ENCODE measurements around the gene PRSS27. TPM values are rescaled to one million over a fixed set of nuclear protein-coding genes. Genes with fewer than 3 reads are reported as not detected.
"Not testable (repeated sequence)": the region's sequence is repeated elsewhere in the genome, so short reads cannot be mapped to it uniquely, and the experiment has no call there.

PRSS27 gene
- total RNA-seq, 2 experiments from 2014 or later = 1.5 to 1.7 TPM

GRCh38 chr16:2734844-2735515, 15.0 kb upstream of the PRSS27 start:
- Mint-ChIP-seq H3K9me3 (no peaks in the 10 kb centered on the region), H3K27me3 (peaks cover 3% of the 10 kb centered on the region), H3K4me1 (no peaks in the 10 kb centered on the region), H3K27ac (no peak overlapping the region), H3K4me3 (no peak overlapping the region), H3K36me3 (ENCODE audit: low read depth) (no peaks in the 10 kb centered on the region)
- CTCF ChIA-PET = no interaction called here
- POLR2A ChIA-PET = no interaction called here
- no peak for DNase-seq

DNA sequence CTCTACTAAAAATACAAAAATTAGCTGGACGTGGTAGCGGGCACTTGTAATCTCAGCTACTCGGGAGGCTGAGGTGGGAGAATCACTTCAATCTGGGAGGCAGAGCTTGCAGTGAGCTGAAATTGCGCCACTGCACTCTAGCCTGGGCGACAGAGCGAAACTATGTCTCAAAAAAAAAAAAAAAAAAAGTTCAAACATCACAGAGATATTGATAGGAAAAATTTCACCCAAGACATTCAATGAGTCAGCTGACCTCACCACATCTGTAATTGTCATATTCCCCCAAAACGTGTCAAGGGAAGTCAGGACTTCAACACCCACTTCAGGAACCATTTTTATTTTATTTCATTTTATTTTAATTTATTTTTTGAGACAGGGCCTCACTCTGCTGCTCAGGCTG, 8.0 kb upstream of the PRSS27 start:
- CTCF ChIA-PET = interaction anchor here (0.7 kb wide), 1 partner anchor 148 kb away, joined by 4 read pairs; no protein-coding TSS in a partner anchor
- POLR2A ChIA-PET = interaction anchor here (1.2 kb wide), 1 partner anchor 14 kb away, joined by 3 read pairs; no protein-coding TSS in a partner anchor
- H3K27ac Mint-ChIP-seq = no peak overlapping the region

DNA sequence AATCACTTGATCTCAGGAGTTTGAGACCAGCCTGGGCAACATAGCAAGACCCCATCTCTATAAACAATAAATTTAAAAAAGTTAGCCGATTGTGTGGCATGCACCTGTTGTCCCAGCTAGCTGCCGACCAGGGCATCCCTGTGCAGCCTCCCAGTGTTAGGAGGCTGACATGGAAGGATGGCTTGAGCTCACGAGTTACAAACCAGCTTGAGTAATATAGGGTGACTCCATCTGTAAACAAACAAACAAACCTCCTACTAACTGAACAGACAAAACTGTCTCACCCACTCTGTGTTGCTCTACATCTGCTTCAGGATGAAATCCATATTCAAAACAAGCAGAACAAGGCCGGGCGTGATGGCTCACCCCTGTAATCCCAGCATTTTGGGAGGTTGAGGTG, 6.9 kb upstream of the PRSS27 start:
- H3K4me3 Mint-ChIP-seq = no peak overlapping the region
- H3K27me3 Mint-ChIP-seq = peaks cover 5% of the 10 kb centered on the region
- no peak overlapping the region for H3K27ac Mint-ChIP-seq
- peaks cover 2% of the 10 kb centered on the region for H3K4me1 Mint-ChIP-seq
- ChIA-PET POLR2A (no interaction called here), CTCF (no interaction called here)
- H3K36me3 Mint-ChIP-seq (ENCODE audit: low read depth) = no peaks in the 10 kb centered on the region
- no peak for DNase-seq
- no peaks in the 10 kb centered on the region for H3K9me3 Mint-ChIP-seq

More for the DNA sequence above, 8.0 kb upstream of the PRSS27 start:
- Mint-ChIP-seq H3K36me3 (ENCODE audit: low read depth) (no peaks in the 10 kb centered on the region), H3K4me1 (no peaks in the 10 kb centered on the region), H3K9me3 (no peaks in the 10 kb centered on the region), H3K27me3 (peaks cover 8% of the 10 kb centered on the region), H3K4me3 (no peak overlapping the region)
- DNase-seq = no peak

DNA sequence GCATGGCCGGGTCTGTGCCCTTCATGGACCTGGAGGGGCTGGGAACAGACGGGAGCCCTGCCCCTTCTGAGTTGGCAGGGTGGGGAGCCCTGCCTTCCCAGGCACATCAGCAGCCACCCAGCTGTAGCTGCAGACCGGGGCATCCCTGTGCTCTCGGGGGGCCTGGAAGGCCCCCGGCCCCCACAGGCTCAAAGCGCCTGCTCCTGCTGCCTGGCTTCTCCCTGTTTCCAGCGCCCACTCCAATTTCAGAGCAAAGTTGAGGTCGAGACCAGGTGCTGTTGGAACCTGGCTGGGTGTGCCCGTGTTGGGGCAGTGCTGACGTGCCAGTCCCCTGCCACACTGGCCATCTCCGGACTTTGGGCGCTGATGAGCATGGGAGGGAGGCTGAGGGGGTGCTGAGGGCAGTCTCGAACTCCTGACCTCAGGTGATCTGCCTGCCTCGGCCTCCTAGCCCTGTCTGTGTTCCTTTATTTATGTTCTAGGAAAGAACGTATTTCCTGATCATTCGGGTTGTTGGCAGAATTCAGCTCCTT, 4.9 kb upstream of the PRSS27 start:
- Mint-ChIP-seq H3K36me3 (ENCODE audit: low read depth) (no peaks in the 10 kb centered on the region), H3K4me1 (peaks cover 4% of the 10 kb centered on the region), H3K9me3 (no peaks in the 10 kb centered on the region), H3K27ac (no peak overlapping the region), H3K4me3 (no peak overlapping the region), H3K27me3 (peaks cover 5% of the 10 kb centered on the region)
- no peak for DNase-seq
- POLR2A ChIA-PET = interaction anchor here (0.6 kb wide), 1 partner anchor 1905 kb away, joined by 3 read pairs; no protein-coding TSS in a partner anchor
- CTCF ChIA-PET = no interaction called here

GRCh38 chr16:2724088-2724676, 4.2 kb upstream of the PRSS27 start:
- POLR2A ChIA-PET = no interaction called here
- Mint-ChIP-seq H3K27me3 (peaks cover 5% of the 10 kb centered on the region), H3K4me3 (no peak overlapping the region), H3K4me1 (peaks cover 4% of the 10 kb centered on the region), H3K9me3 (no peaks in the 10 kb centered on the region), H3K27ac (no peak overlapping the region), H3K36me3 (ENCODE audit: low read depth) (no peaks in the 10 kb centered on the region)
- CTCF ChIA-PET = no interaction called here
- no peak for DNase-seq

GRCh38 chr16:2721634-2722173, 1.7 kb upstream of the PRSS27 start:
- Mint-ChIP-seq H3K4me3 (peak overlapping the region; percentile 67), H3K27ac (peak overlapping the region; percentile 85)
- POLR2A ChIA-PET; DNase-seq; H3K27me3 Mint-ChIP-seq; H3K36me3 Mint-ChIP-seq (ENCODE audit: low read depth); H3K9me3 Mint-ChIP-seq; H3K4me1 Mint-ChIP-seq: not testable (repeated sequence)
- CTCF ChIA-PET = interaction anchor here (0.7 kb wide), 1 partner anchor 32 kb away, joined by 4 read pairs; no protein-coding TSS in a partner anchor

DNA sequence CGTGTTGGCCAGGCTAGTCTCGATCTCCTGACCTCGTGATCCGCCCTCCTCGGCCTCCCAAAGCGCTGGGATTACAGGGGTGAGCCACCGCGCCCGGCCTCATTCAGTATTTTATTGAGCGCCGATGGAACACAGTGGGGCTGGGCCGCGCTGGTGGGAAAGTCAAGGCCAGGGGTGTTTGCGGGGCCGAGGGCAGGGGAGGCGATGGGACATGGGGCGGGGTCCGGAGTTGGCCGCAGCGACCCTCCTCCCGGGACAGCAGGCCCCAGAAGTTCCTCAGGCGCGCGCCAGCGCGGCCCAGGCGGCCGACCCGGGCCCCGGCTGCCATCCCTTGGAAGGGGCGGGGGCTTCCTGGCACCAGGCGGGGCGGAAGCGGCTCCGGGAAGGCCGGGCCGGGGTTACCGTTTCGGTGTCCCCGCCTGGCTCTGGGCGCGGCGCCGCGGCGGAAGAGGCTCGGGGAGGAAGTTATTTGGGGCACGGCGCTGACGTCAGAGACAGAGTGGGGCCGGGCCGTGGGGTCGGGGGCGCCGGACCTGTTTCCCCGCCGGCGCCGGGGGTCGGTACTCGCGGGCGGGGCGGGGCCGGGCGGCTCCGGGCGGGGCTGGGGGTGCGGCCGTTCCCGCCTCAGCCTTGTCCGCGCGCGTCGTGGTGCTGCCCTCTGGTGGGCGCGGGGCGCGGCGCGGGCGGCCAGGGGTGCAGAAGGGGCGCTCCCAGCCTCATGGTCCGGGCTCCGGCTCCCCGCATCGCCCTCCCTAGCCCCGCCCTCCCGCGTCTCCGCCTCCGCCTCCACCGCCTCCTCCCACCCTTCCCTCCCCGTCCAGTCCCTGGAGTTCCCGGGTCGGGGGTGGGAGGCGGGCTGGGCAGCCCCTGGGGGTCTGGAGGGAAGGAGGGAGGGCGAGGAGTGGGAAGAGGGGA, 952 bp upstream of the PRSS27 start:
- CTCF ChIA-PET = interaction anchor here (0.7 to 1.1 kb wide), 3 partner anchors 22 to 32 kb away, joined by 4 read pairs; no protein-coding TSS in a partner anchor
- POLR2A ChIA-PET = no interaction called here
- H3K27me3 Mint-ChIP-seq = peaks cover 5% of the 10 kb centered on the region
- H3K27ac Mint-ChIP-seq = peak overlapping the region; percentile 88
- H3K4me3 Mint-ChIP-seq = peak overlapping the region; percentile 75
- peaks cover 6% of the 10 kb centered on the region for H3K4me1 Mint-ChIP-seq
- H3K9me3 Mint-ChIP-seq = no peaks in the 10 kb centered on the region
- DNase-seq = peak; percentile 90
- H3K36me3 Mint-ChIP-seq (ENCODE audit: low read depth) = no peaks in the 10 kb centered on the region

- Mint-ChIP-seq H3K9me3 (no peaks in the 10 kb centered on the region), H3K27ac (no peak overlapping the region), H3K4me1 (peaks cover 14% of the 10 kb centered on the region), H3K36me3 (ENCODE audit: low read depth) (no peaks in the 10 kb centered on the region), H3K4me3 (peak overlapping the region; percentile 40), H3K27me3 (peaks cover 5% of the 10 kb centered on the region)
- POLR2A ChIA-PET = interaction anchor here (1.0 kb wide), 1 partner anchor 37 kb away, joined by 3 read pairs; the partner anchor contains the start of gene KCTD5
- no peak for DNase-seq
- CTCF ChIA-PET = interaction anchor here (0.8 to 1.4 kb wide), 3 partner anchors 21 to 27 kb away, joined by 4 to 5 read pairs (median 4); no protein-coding TSS in a partner anchor
These were observed 528 bp downstream of the PRSS27 start for GRCh38 chr16:2719328-2720063.

DNA sequence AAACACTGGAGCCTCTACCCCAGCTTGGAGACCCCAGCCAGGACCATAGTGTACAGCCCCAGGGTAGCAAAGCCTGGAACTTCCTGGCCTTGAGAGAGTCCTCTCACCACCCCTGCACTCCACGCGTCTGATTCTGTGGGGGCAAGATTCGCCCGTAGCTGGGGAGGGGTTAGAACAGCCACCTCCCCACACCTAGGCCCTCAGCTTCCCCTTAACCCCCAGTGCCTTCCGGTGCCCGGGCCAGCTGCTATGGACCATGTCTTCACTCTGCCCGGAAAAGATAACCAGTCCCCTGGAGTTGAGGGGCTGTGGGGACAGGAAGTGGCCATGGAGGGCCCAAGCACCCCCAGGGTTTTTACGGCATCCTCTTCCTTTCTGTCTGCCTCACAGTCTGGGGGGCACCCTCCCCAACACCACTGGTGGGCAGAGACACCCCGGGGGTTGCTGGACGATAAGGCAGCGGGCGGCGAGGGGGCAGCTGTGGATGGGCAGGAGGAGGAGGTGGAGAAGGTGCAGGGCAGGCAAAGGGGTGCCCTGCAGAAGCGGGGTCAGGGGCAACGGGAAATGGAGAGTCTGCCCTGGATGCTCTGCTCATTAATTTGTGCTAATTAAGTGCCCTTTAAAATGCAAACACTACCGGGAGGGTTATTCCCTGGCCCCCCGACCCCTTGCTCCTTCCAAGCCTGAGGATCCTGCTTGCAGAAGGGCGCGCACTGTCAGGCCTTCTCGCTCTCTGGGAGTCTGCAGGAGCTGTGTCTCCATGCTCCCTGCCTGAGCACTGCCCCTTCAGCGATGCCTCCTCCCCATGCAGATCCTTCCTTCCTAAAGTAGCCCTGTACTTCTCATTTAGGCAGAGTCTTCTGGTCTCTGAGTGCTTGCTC, 2.4 kb downstream of the PRSS27 start:
- Mint-ChIP-seq H3K4me3 (no peak overlapping the region), H3K9me3 (no peaks in the 10 kb centered on the region), H3K27ac (no peak overlapping the region), H3K27me3 (no peaks in the 10 kb centered on the region), H3K36me3 (ENCODE audit: low read depth) (no peaks in the 10 kb centered on the region), H3K4me1 (peaks cover 14% of the 10 kb centered on the region)
- ChIA-PET POLR2A (no interaction called here), CTCF (no interaction called here)
- no peak for DNase-seq

DNA sequence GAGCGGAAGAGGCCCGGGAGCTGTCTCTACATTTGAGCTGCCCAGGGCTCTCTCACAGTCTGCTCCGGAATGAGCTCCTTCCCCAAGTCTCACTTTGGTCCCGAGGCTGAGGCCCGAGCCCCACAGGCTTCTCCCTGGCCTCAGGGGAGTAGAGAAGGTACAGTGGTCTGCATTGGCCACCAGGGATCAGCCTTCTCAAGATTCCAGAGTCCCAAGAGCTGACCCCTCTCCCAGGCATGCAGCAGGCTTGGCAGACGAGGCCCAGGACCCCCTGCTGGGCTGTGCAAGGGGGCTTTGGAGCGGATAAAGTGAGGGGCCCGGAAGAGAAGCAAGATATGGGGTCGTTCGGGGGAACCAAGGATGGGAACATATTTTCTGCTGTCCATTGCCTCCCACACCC, 3.1 kb downstream of the PRSS27 start:
- CTCF ChIA-PET = interaction anchor here (1.3 kb wide), 1 partner anchor 18 kb away, joined by 3 read pairs; no protein-coding TSS in a partner anchor
- H3K27ac Mint-ChIP-seq = no peak overlapping the region
- H3K4me3 Mint-ChIP-seq = no peak overlapping the region
- POLR2A ChIA-PET = no interaction called here
- no peak for DNase-seq
- H3K4me1 Mint-ChIP-seq = peaks cover 12% of the 10 kb centered on the region
- H3K9me3 Mint-ChIP-seq = no peaks in the 10 kb centered on the region
- H3K36me3 Mint-ChIP-seq (ENCODE audit: low read depth) = no peaks in the 10 kb centered on the region
- no peaks in the 10 kb centered on the region for H3K27me3 Mint-ChIP-seq

Data from activated CD4-positive, alpha-beta T cell treated with anti-CD3 and anti-CD28 coated beads, Interleukin-2, amount 10 ng/mL, durations not matched to agents 7 days and 5 days (primary cell).